ENCODE measurements around the gene TMEM52. TPM values are rescaled to one million over a fixed set of nuclear protein-coding genes. Genes with fewer than 3 reads are reported as not detected.

TMEM52 gene
- total RNA-seq, 1 donor from 2014 or later: 0.13 TPM

DNA sequence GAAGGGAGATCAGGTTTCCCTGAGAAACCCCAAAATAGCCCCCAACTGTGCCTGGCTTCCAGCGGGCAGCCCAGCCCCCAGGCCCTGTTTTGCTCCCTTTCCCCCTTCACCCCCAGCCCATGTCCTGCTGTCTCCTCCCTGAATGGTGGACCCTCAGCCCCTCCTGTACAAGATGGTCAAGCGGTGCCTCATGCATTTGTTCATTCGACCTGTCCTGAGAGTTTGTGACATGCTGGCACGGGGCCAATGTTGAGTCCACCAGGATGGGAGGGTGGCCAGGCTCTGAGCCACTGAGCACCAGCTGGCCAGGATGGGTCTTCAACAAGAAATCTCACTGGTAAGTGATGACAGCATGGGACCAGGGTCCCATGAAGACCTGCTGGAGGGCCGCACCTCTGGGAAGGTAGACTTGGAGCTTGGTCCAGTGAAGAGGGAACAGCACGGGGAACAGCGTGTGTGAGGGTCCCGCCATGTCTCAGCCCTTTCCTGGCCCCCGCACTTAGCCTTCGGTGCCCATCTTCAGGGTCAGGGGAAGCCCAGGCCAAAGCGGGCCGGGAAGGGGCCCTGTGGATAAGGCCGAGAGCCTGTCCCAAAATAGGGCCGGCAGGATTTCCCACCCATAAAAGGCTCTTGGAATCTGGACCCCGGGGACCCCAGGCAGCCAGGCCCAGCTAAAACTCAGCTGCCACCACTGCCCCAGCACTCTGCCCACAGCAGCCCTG is 3.9 kb downstream of the TMEM52 start, which contains the start of gene CALML6:
Gene CALML6, plus strand, starts transcription at position 290 of the 722 bp plus-strand sequence. Its CDS starts 21 bp downstream, at position 311.
- DNase-seq (ENCODE audit: low read depth in 2 of 2): no peak

- DNase-seq (ENCODE audit: low read depth in 2 of 2): no peak
These were observed 4.7 kb downstream of the TMEM52 start for GRCh38 chr1:1914101-1914970.

DNA sequence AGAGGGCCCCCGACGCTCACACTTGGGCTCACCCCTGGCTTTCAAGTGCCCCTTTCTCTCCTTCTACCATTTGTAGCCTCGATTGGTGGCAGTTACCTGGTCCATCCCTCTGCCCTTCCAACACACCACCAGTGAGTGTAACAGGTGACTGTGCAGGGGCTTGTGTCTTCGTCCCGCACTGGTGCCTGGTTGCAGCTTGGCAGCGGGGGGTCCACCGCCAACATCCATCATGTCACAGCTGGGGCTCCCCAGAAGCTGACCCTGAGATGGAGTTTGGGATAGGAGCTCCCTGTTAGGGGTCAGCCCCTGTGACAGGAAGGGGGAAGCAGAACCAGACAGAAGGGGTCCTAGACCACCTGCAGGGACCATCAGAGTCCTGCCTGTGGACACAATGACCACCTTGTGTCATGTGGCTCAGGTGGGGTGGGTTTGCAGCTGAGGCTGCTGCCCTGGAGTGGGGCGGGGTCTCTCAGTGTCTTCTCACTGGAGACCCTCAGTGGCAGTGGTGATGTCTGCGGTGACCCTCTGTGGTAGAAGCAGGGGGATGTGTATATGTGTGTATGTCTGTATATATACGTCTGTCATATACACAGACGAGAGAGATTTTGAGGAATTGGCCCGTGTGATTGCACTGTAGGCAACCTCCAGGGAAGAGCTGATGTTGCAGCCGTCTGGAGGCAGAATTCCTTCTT is 7.6 kb downstream of the TMEM52 start:
- no peak for DNase-seq (ENCODE audit: low read depth in 2 of 2)

- no peak for DNase-seq (ENCODE audit: low read depth in 2 of 2)
These were observed 8.3 kb downstream of the TMEM52 start for GRCh38 chr1:1910651-1911331.

DNA sequence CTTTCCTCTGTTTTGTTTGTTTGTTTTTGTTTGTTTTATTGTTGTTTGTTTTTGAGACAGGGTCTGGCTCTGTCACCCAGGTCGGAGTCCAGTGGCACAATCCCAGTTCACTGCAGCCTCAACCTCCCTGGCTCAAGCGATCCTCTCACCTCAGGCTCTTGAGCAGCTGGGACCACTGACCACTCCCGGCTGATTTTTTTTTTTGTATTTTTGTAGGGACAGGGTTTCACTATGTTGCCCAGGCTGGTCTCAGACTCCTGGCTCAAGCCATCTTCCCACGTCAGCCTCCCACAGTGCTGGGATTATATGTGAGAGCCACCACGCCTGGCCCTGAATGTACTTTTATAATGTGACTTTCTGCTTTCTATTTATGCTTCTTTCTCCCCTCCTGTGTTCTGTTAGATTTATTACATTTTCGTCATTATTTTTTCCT is 9.0 kb downstream of the TMEM52 start:
- no peak for DNase-seq (ENCODE audit: low read depth in 2 of 2)

DNA sequence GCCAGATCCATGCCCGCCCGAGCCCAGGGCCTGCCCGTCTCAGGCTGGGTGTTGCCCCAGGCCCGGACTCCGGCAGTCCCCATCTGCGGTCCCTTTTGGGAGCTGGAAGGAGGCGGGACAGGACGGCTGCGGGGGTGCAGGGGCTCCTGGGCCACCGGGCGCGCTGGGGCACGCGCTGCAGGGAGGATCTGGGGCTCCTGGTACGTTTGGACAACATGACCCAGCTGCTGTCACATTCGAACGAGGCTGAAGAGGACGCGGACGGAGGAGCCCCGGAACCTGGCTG is 10.6 kb downstream of the TMEM52 start:
- DNase-seq (ENCODE audit: low read depth in 2 of 2): no peak

DNA sequence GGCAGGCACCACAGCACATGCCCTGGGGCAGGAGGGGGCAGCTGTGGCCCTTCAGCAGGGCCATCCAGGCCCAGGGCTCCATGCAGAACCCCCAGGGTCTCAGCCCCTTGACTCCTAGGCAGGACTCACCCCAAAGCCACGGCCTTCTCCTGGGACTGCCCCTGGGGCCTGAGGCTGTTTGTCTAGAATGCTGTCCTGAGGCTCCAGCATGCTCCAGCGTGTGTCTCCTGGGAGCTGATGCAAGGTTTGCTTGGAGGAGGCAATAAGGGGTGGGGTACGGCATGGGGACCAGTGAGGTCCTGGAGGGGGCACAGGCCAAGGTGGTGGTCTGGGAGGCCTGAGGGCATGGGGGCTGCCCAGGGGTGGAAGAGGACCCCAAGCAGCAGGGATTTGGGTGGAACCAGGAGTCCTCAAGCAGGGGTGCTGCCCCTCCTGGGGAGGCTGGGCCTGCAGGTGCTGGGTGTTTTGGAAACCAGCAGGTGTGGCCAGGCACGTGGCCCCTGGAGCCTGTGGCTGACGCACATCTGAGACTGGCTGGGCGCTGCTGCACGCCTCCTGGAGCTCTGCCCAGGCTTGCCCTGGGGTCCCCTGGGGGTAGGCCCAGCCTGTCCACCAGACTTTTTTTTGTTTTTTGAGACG is 11.9 kb downstream of the TMEM52 start:
- no peak for DNase-seq (ENCODE audit: low read depth in 2 of 2)

GRCh38 chr1:1906185-1907097 is 12.6 kb downstream of the TMEM52 start:
- DNase-seq (ENCODE audit: low read depth in 2 of 2): peak; percentile 69 to 85

- no peak for DNase-seq (ENCODE audit: low read depth in 2 of 2)
These were observed 15.9 kb downstream of the TMEM52 start for GRCh38 chr1:1903224-1903623.

- DNase-seq (ENCODE audit: low read depth in 2 of 2): no peak
These were observed 17.3 kb downstream of the TMEM52 start for GRCh38 chr1:1901641-1902294.

- no peak for DNase-seq (ENCODE audit: low read depth in 2 of 2)
These were observed 18.0 kb downstream of the TMEM52 start for GRCh38 chr1:1900883-1901640.

DNA sequence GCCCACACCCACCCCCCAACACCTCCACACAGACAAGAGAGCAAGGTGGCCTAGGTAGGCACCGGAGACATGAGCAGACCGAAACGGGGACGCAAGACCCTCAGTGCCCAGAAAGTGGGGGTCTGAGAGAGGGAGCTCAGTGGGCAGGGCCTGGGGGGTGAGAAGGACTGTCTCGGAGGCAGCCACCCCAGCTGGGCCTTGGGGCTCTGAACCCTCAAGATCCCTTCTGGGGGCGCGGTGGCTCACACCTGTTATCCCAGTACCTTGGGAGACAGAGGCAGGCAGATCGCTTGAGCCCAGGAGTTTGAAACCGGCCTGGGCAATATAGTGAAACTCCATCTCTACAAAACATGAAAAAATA is 19.1 kb downstream of the TMEM52 start:
- no peak for DNase-seq (ENCODE audit: low read depth in 2 of 2)

GRCh38 chr1:1899266-1899966 is 19.7 kb downstream of the TMEM52 start:
- no peak for DNase-seq (ENCODE audit: low read depth in 2 of 2)

- no peak for DNase-seq (ENCODE audit: low read depth in 2 of 2)
These were observed 20.7 kb downstream of the TMEM52 start for GRCh38 chr1:1898246-1898933.

DNA sequence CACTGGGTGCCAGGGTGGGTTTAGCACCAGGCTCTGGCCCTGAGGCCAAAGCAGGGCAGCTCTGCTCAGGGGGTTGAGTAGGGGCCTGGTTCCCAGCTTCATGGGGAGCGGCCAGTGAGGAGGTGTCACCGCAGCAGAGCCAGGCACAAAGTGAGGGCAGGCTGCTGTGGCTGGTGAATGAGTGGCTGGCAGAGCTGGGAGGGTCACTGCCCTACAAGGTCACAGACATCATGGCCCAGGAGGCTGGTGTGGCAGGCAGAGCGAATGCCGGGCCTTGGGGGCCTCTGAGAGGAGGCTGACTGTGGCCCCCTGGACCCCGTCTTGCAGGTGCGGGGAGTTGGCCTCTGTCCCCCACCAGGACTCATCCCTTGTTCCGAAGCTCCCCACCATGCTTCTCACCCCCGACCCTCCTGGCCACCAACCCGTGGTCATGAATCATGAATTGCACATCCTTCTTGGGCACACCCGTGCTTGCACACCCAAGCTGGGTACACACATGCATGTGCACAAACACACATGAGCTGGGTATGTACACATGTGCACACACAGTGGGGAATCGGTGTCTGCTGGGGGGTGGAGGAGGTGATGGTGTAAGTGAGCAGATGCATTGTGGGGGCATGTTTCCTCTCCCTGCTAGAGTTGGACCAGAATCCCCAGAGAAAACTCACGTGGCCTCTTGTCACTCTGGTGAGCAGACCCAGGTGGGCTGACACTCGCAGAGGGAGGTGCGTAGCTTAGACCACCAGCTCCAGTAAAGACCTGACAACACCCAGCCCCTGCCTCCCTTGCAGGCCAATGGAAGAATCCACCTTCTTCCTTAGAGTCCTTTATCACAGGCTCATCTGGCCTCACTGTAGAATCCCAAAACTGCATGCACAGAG is 23.4 kb downstream of the TMEM52 start:
- no peak for DNase-seq (ENCODE audit: low read depth in 2 of 2)

GRCh38 chr1:1895060-1895418 is 24.0 kb downstream of the TMEM52 start:
- DNase-seq (ENCODE audit: low read depth in 2 of 2): no peak
